Measurements from ENCODE around the gene PLCB2.

GRCh38 chr15:40317580-40317979 lies 9.8 kb upstream of the PLCB2 start:
- TF ChIP-seq EZH2 (IDR thresholded peaks at IDR 0.05), result no peak
- TF ChIP-seq POLR2AphosphoS5 (IDR thresholded peaks at IDR 0.05; ENCODE audit: borderline replicate concordance, low read depth, low read length), result no peak
